Retina (tissue), 1 donor: ENCODE data around the gene SERPINH1.

Experiments
- DNase-seq: peaks from one replicate; pipeline ENCODE4 v3.0.0-alpha.2; 2016

SERPINH1 gene

GRCh38 chr11:75602951-75603350, 40.9 kb downstream of the SERPINH1 start:
- no peak for DNase-seq

- no peak for DNase-seq
Observed at GRCh38 chr11:75603791-75604736, 42.0 kb downstream of the SERPINH1 start.

DNA sequence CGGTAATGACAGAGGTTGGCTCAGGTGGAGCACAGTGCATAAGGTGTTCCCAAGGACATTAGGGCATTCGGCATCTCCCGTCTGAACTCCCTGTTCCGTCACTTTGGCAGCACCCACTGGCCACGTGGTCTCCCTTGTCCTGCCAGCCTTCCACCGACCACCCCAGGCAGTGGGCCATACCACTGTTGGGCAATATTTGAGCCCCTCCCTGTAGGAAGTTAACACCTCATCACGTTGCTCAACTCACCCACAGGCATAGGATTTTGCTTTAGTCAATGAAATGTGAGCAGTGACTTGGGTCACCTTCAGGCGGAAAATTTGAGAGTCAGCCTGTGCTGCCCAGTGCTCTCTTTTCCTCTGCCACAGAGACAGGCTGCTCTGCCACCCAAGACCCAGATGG, 44.0 kb downstream of the SERPINH1 start:
- no peak for DNase-seq

GRCh38 chr11:75611823-75612222, 49.8 kb downstream of the SERPINH1 start:
- no peak for DNase-seq

- DNase-seq = no peak
Observed at GRCh38 chr11:75615751-75616150, 53.7 kb downstream of the SERPINH1 start.

DNA sequence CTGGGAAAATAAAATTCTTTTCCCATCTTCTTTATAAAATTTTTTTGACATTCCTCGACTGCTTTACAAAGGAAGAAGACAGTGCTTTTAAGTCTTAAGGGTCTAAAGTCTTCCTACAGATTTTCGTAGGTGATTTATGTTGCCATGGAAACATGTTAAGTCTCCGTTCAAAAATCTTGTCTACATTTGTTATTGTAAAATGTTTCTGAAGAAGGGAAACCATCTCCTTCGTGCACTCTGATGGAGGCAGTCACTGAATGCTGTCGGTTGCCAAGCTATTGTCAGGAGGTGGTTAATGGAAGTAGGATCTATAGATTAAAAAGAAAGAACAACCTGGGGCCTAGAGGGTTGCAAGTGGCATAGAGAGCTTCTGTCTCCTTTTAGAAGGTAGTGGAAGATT, 54.2 kb downstream of the SERPINH1 start:
- no peak for DNase-seq
